Pericardium fibroblast (primary cell): ENCODE data around the gene HNRNPH3. TPM values are rescaled to one million over a fixed set of nuclear protein-coding genes. Genes with fewer than 3 reads are reported as not detected.

Experiments
- total RNA-seq: library from RNA; depleted of rRNA; stranded (reverse); fragments of >200 nt; gene quantifications from 2 replicates; pipeline ENCODE4 v1.2.3, GENCODE V29; 2015

Gene HNRNPH3, protein sequence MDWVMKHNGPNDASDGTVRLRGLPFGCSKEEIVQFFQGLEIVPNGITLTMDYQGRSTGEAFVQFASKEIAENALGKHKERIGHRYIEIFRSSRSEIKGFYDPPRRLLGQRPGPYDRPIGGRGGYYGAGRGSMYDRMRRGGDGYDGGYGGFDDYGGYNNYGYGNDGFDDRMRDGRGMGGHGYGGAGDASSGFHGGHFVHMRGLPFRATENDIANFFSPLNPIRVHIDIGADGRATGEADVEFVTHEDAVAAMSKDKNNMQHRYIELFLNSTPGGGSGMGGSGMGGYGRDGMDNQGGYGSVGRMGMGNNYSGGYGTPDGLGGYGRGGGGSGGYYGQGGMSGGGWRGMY
- 11.0 and 11.2 TPM in 2 replicates for total RNA-seq

GRCh38 chr10:68331455-68332258, at the start of gene HNRNPH3:
Gene HNRNPH3, plus strand, starts transcription at chr10:68332064. Its CDS starts 5,158 bp downstream, at chr10:68337222.

DNA sequence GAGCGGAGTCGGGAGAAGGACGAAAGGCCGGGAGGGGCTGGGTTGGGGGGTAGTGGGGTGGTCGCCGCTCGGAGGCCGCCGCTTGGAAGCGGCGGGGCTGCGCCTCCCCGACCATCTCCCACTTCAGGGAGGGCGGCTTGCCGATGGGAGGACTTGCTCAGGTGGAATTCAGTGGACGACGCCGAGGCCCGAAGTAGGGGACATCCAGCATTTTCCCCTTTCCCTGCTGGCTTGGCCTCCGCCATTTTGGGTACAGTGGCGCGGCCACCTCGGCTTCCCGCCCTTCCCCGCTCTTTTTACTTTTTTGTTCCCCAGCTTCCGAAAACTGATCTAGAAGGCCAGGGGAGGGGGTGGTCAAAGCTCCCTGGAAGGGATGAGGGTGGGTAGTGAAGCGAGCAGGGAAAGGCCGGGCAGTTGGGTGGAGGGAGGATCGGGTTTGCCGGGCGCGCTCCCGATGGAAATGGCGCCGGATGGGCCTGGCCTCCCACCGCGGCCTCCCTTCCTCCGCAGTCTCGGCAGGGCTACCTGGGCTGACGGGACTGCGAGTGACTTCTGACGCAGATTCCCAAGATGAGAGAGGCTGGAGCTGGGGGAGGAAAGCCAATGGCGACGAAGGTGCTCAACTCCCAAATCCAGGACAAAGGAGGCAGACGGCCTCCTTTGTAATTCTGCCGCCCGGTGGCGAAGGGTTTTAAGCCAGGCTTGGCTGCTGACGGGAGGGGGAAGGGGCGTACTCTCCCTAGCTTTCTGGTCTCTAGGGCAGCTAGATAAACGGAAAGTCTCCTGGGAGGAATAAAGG, 594 bp downstream of the HNRNPH3 start, which contains the start of gene PBLD:
Gene PBLD (minus strand): TSS at position 670 of the 799 bp plus-strand sequence. CDS start 26,084 bp downstream, outside the sequence.

Other genes starting within 250 kb of the HNRNPH3 start
- 0.34 TPM in 1 of 2 replicates, not detected in the other for gene MYPN, start 222.6 kb upstream of the HNRNPH3 start, total RNA-seq
- gene ATOH7, start 100.0 kb upstream of the HNRNPH3 start, total RNA-seq: not detected in 2 replicates
- gene PBLD, start 864 bp downstream of the HNRNPH3 start, total RNA-seq: 3.8 and 6.7 TPM in 2 replicates
- gene RUFY2, start 75.2 kb downstream of the HNRNPH3 start, total RNA-seq: 14.1 and 18.6 TPM in 2 replicates
- 0.70 and 0.85 TPM in 2 replicates for gene DNA2, start 139.9 kb downstream of the HNRNPH3 start, total RNA-seq
- gene SLC25A16, start 195.5 kb downstream of the HNRNPH3 start, total RNA-seq: 7.2 and 8.3 TPM in 2 replicates
- 4.2 and 5.4 TPM in 2 replicates for gene TET1, start 228.3 kb downstream of the HNRNPH3 start, total RNA-seq